ENCODE measurements around the gene GALNT7.

Gene GALNT7

DNA sequence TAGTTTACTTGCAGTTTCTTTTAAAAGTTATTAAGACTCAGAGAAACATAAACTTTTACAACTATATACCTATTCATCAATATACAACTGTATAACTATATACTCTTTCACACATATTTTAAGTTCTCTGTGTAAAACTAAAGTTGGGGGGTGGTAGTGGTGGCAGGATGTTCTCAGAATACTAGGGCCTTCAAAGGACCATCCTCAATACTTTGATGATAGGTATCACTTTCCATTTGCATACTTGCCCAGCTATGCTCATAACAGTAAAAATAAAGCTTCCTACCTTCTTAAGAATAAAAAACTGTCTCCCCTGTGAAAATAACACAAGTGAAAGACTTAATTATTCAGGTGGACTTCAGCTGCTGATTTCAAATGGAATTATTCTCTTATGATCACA, 2.9 kb upstream of the GALNT7 start:
- no peak for DNase-seq
- Histone ChIP-seq H3K4me3 (ENCODE audit: control insufficient read depth in 1 of 7, extremely low read depth in 1 of 7, insufficient read depth in 4 of 7, low read depth in 2 of 7, low read length in 6 of 7) (no peak overlapping the region), H3K4me1 (ENCODE audit: control extremely low read depth in 1 of 4, control insufficient read depth in 4 of 4, insufficient read depth in 4 of 4, low read length in 3 of 4) (peaks cover 13 to 25% (median 18%) of the 10 kb centered on the region in 4 experiments), H3K36me3 (ENCODE audit: control insufficient read depth in 4 of 4, insufficient read depth in 4 of 4, low read length in 3 of 4) (peaks cover 5 to 32% (median 20%) of the 10 kb centered on the region in 4 experiments), H3K27me3 (replicated peaks in 2 of 5; ENCODE audit: control insufficient read depth in 4 of 5, insufficient read depth in 5 of 5, low read length in 4 of 5) (no peaks in the 10 kb centered on the region), H3K9me3 (ENCODE audit: control extremely low read depth in 1 of 5, control insufficient read depth in 4 of 5, insufficient read depth in 2 of 5, low read depth in 1 of 5, low read length in 4 of 5) (no peaks in the 10 kb centered on the region), H3K27ac (ENCODE audit: insufficient read depth in 1 of 2, low read depth in 1 of 2, low read length in 2 of 2, poor library complexity in 1 of 2, severe bottlenecking in 2 of 2) (no peak overlapping the region)
- CTCF ChIA-PET, result interaction anchor here (0.5 to 1.6 kb wide), 2 partner anchors 153 to 167 kb away, joined by 3 to 5 read pairs; no protein-coding TSS in a partner anchor
- POLR2A ChIA-PET, result no interaction called here

- WGBS (ENCODE audit: insufficient coverage), result 100% methylated on average over 2 of the region's 4 CpGs
- H3K27me3 ChIP-seq (replicated peaks in 2 of 5; ENCODE audit: control insufficient read depth in 4 of 5, insufficient read depth in 5 of 5, low read length in 4 of 5), result no peaks in the 10 kb centered on the region
- ChIA-PET POLR2A (interaction anchor here (0.6 kb wide), 1 partner anchor 271 kb away, joined by 6 read pairs; no protein-coding TSS in a partner anchor), CTCF (no interaction called here)
- no peak for DNase-seq
- peaks cover 5 to 29% (median 21%) of the 10 kb centered on the region in 4 experiments for H3K36me3 ChIP-seq (ENCODE audit: control insufficient read depth in 4 of 4, insufficient read depth in 4 of 4, low read length in 3 of 4)
- H3K27ac ChIP-seq (ENCODE audit: insufficient read depth in 1 of 2, low read depth in 1 of 2, low read length in 2 of 2, poor library complexity in 1 of 2, severe bottlenecking in 2 of 2), result no peak overlapping the region
- no peak overlapping the region for H3K4me3 ChIP-seq (ENCODE audit: control insufficient read depth in 1 of 7, extremely low read depth in 1 of 7, insufficient read depth in 4 of 7, low read depth in 2 of 7, low read length in 6 of 7)
- H3K9me3 ChIP-seq (ENCODE audit: control extremely low read depth in 1 of 5, control insufficient read depth in 4 of 5, insufficient read depth in 2 of 5, low read depth in 1 of 5, low read length in 4 of 5), result no peaks in the 10 kb centered on the region
- peaks cover 20 to 33% (median 26%) of the 10 kb centered on the region in 4 experiments for H3K4me1 ChIP-seq (ENCODE audit: control extremely low read depth in 1 of 4, control insufficient read depth in 4 of 4, insufficient read depth in 4 of 4, low read length in 3 of 4)
Measured at GRCh38 chr4:173166491-173166890, 2.1 kb upstream of the GALNT7 start.

GRCh38 chr4:173167758-173168395, 734 bp upstream of the GALNT7 start:
- H3K4me1 ChIP-seq (ENCODE audit: control extremely low read depth in 1 of 4, control insufficient read depth in 4 of 4, insufficient read depth in 4 of 4, low read length in 3 of 4), result peaks cover 32 to 45% (median 38%) of the 10 kb centered on the region in 4 experiments
- H3K27me3 ChIP-seq (replicated peaks in 2 of 5; ENCODE audit: control insufficient read depth in 4 of 5, insufficient read depth in 5 of 5, low read length in 4 of 5), result no peaks in the 10 kb centered on the region
- peak overlapping the region; percentile 30 to 84 for H3K27ac ChIP-seq (ENCODE audit: insufficient read depth in 1 of 2, low read depth in 1 of 2, low read length in 2 of 2, poor library complexity in 1 of 2, severe bottlenecking in 2 of 2)
- peak overlapping the region; percentile 86 to 97 (median 90) for H3K4me3 ChIP-seq (ENCODE audit: control insufficient read depth in 1 of 7, extremely low read depth in 1 of 7, insufficient read depth in 4 of 7, low read depth in 2 of 7, low read length in 6 of 7)
- ChIA-PET CTCF (interaction anchor here (1.0 to 1.6 kb wide), 8 partner anchors 14 to 248 kb away, joined by 3 to 8 read pairs (median 4); no protein-coding TSS in a partner anchor), POLR2A (interaction anchor here (1.0 kb wide), 1 partner anchor 25 kb away, joined by 4 read pairs; no protein-coding TSS in a partner anchor)
- 2% methylated on average over 9 of the region's 19 CpGs for WGBS (ENCODE audit: insufficient coverage)
- peak in 2 of 3 donors; percentile 35 to 61 for DNase-seq
- no peaks in the 10 kb centered on the region for H3K9me3 ChIP-seq (ENCODE audit: control extremely low read depth in 1 of 5, control insufficient read depth in 4 of 5, insufficient read depth in 2 of 5, low read depth in 1 of 5, low read length in 4 of 5)
- peaks cover 3 to 25% (median 18%) of the 10 kb centered on the region in 4 experiments for H3K36me3 ChIP-seq (ENCODE audit: control insufficient read depth in 4 of 4, insufficient read depth in 4 of 4, low read length in 3 of 4)

DNA sequence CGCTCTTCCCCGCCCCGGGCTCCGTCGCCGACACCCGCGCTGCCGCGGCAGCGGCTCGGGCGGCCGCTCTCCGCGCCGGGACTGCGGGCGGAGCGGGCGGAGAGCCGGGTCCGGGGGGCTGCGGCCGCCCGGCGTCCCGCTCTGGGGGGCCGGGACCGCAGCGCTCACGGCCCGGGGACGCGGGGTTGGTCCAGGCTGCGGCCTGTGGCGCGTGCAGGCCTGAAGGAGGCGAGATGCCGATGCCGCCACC, 492 bp downstream of the GALNT7 start:
- H3K27ac ChIP-seq (ENCODE audit: insufficient read depth in 1 of 2, low read depth in 1 of 2, low read length in 2 of 2, poor library complexity in 1 of 2, severe bottlenecking in 2 of 2), result peak overlapping the region; percentile 72 to 92
- H3K36me3 ChIP-seq (ENCODE audit: control insufficient read depth in 4 of 4, insufficient read depth in 4 of 4, low read length in 3 of 4), result peaks cover 3 to 18% (median 10%) of the 10 kb centered on the region in 4 experiments
- no peaks in the 10 kb centered on the region for H3K9me3 ChIP-seq (ENCODE audit: control extremely low read depth in 1 of 5, control insufficient read depth in 4 of 5, insufficient read depth in 2 of 5, low read depth in 1 of 5, low read length in 4 of 5)
- CTCF ChIA-PET, result interaction anchor here (1.4 to 2.0 kb wide), 6 partner anchors 62 to 145 kb away, joined by 3 to 9 read pairs (median 5); no protein-coding TSS in a partner anchor
- 0% methylated on average over 18 of the region's 41 CpGs for WGBS (ENCODE audit: insufficient coverage)
- POLR2A ChIA-PET, result interaction anchor here (1.0 kb wide), 1 partner anchor 23 kb away, joined by 4 read pairs; no protein-coding TSS in a partner anchor
- no peaks in the 10 kb centered on the region for H3K27me3 ChIP-seq (replicated peaks in 2 of 5; ENCODE audit: control insufficient read depth in 4 of 5, insufficient read depth in 5 of 5, low read length in 4 of 5)
- H3K4me3 ChIP-seq (ENCODE audit: control insufficient read depth in 1 of 7, extremely low read depth in 1 of 7, insufficient read depth in 4 of 7, low read depth in 2 of 7, low read length in 6 of 7), result peak overlapping the region; percentile 86 to 97 (median 90)
- no peak for DNase-seq
- H3K4me1 ChIP-seq (ENCODE audit: control extremely low read depth in 1 of 4, control insufficient read depth in 4 of 4, insufficient read depth in 4 of 4, low read length in 3 of 4), result peaks cover 41 to 56% (median 49%) of the 10 kb centered on the region in 4 experiments

DNA sequence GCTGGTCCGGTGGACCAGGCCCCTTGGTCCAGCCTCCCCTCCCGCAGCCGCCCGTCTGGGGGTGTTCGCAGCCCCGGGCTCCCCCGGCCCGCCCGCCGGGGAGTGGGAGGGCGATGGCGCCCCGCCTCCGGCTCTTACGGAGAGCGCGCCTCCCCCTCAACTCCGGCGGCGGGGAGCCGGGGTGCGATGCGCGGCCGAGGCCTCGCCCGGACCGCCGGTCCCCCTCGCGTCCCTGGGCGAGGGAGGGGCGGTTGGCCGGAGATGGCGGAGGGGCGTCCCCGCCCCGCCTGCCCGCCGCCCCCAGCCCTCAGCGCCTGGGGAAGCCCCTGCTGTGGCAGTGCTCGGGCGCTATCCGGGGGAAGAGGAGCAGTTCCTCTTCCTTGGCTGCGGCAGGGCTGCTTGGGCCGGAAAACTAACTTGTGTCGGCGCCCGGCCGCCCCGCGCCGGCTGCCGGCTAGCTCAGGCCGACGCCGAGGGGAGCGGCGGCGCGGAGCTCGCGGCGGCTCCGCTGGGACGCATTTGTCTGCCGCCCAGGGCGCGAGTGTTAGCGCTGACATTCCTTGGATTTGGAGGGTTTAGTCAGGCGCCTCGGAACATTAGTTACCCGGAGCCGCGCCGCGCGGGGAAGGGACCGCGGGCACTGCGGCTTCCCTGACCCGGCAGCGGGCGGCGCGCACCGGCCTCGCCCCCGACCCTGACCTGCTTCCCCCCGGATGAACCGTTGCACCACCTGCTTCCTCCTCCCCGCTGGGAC, 994 bp downstream of the GALNT7 start:
- 0% methylated on average over 56 of the region's 92 CpGs for WGBS (ENCODE audit: insufficient coverage)
- Histone ChIP-seq H3K27ac (ENCODE audit: insufficient read depth in 1 of 2, low read depth in 1 of 2, low read length in 2 of 2, poor library complexity in 1 of 2, severe bottlenecking in 2 of 2) (peak overlapping the region; percentile 72 to 92), H3K27me3 (replicated peaks in 2 of 5; ENCODE audit: control insufficient read depth in 4 of 5, insufficient read depth in 5 of 5, low read length in 4 of 5) (no peaks in the 10 kb centered on the region), H3K36me3 (ENCODE audit: control insufficient read depth in 4 of 4, insufficient read depth in 4 of 4, low read length in 3 of 4) (peaks cover 3 to 13% (median 6%) of the 10 kb centered on the region in 4 experiments), H3K4me3 (ENCODE audit: control insufficient read depth in 1 of 7, extremely low read depth in 1 of 7, insufficient read depth in 4 of 7, low read depth in 2 of 7, low read length in 6 of 7) (peak overlapping the region; percentile 86 to 97 (median 90)), H3K9me3 (ENCODE audit: control extremely low read depth in 1 of 5, control insufficient read depth in 4 of 5, insufficient read depth in 2 of 5, low read depth in 1 of 5, low read length in 4 of 5) (no peaks in the 10 kb centered on the region), H3K4me1 (ENCODE audit: control extremely low read depth in 1 of 4, control insufficient read depth in 4 of 4, insufficient read depth in 4 of 4, low read length in 3 of 4) (peaks cover 44 to 61% (median 53%) of the 10 kb centered on the region in 4 experiments)
- peak; percentile 83 to 95 (median 93) for DNase-seq
- POLR2A ChIA-PET, result interaction anchor here (0.6 kb wide), 1 partner anchor 80 kb away, joined by 5 read pairs; no protein-coding TSS in a partner anchor
- CTCF ChIA-PET, result interaction anchor here (1.1 to 2.2 kb wide), 11 partner anchors 16 to 156 kb away, joined by 3 to 11 read pairs (median 5); no protein-coding TSS in a partner anchor

GRCh38 chr4:173170182-173170778, 1.7 kb downstream of the GALNT7 start:
- 3% methylated on average over 4 of the region's 13 CpGs for WGBS (ENCODE audit: insufficient coverage)
- ChIA-PET POLR2A (no interaction called here), CTCF (interaction anchor here (0.7 to 2.2 kb wide), 16 partner anchors 15 to 157 kb away, joined by 3 to 11 read pairs (median 4); no protein-coding TSS in a partner anchor)
- DNase-seq, result no peak
- Histone ChIP-seq H3K27ac (ENCODE audit: insufficient read depth in 1 of 2, low read depth in 1 of 2, low read length in 2 of 2, poor library complexity in 1 of 2, severe bottlenecking in 2 of 2) (peak overlapping the region; percentile 72 to 92), H3K36me3 (ENCODE audit: control insufficient read depth in 4 of 4, insufficient read depth in 4 of 4, low read length in 3 of 4) (peaks cover 0 to 7% (median 1%) of the 10 kb centered on the region in 4 experiments), H3K4me3 (ENCODE audit: control insufficient read depth in 1 of 7, extremely low read depth in 1 of 7, insufficient read depth in 4 of 7, low read depth in 2 of 7, low read length in 6 of 7) (peak overlapping the region; percentile 86 to 97 (median 90)), H3K27me3 (replicated peaks in 2 of 5; ENCODE audit: control insufficient read depth in 4 of 5, insufficient read depth in 5 of 5, low read length in 4 of 5) (no peaks in the 10 kb centered on the region), H3K4me1 (ENCODE audit: control extremely low read depth in 1 of 4, control insufficient read depth in 4 of 4, insufficient read depth in 4 of 4, low read length in 3 of 4) (peaks cover 49 to 68% (median 57%) of the 10 kb centered on the region in 4 experiments), H3K9me3 (ENCODE audit: control extremely low read depth in 1 of 5, control insufficient read depth in 4 of 5, insufficient read depth in 2 of 5, low read depth in 1 of 5, low read length in 4 of 5) (no peaks in the 10 kb centered on the region)
